Mucosa of descending colon (tissue), 3 donors: ENCODE data around the gene AGTPBP1. TPM values are rescaled to one million over a fixed set of nuclear protein-coding genes. Genes with fewer than 3 reads are reported as not detected.

Source experiments
- ATAC-seq: fragments of 200-7000 bp; cut with Tn5 transposase; one replicate; pipeline ENCODE4 v1.9.1; 2020; ENCODE audit warnings: mild to moderate bottlenecking, moderate library complexity
- DNase-seq, 3 donors: peaks; one replicate each; pipeline ENCODE4 v3.0.0-alpha.2; 2020
- H3K36me3 ChIP-seq: fragments of 200-600 bp; one replicate; pipeline ENCODE4 v1.8.0; 2021; ENCODE audit warnings: low read depth, mild to moderate bottlenecking
- H3K4me1 ChIP-seq: fragments of 200-600 bp; one replicate; pipeline ENCODE4 v1.8.0; 2021; ENCODE audit warnings: low read depth, mild to moderate bottlenecking
- H3K4me3 ChIP-seq: fragments of 200-600 bp; one replicate; pipeline ENCODE4 v1.8.0; 2021; ENCODE audit warnings: mild to moderate bottlenecking
- H3K9me3 ChIP-seq: fragments of 200-600 bp; one replicate; pipeline ENCODE4 v1.8.0; 2021; ENCODE audit warnings: mild to moderate bottlenecking
- intact Hi-C, 2 donors: fragments of 100-400 bp; cut with DNase I in 1 of 2; cut with micrococcal nuclease in 1 of 2; formaldehyde crosslinking; loops; one replicate each; pipeline versions ENCODE4 v1.11.0 to v1.11.1; 2022; cut with DNase I, micrococcal nuclease
- total RNA-seq, 3 donors: library from RNA; stranded (reverse); fragmentation: NEBNext Ultra II Directional in 2 of 3; extraction: Animal tissue kit (Norgen Biotek cat#: 25700) in 2 of 3; gene quantifications; one replicate each; pipeline versions ENCODE4 v1.2.1 to v1.2.4, GENCODE V29; 2021 to 2023
- TF ChIP-seq, protein P1 (sequence below): fragments of 200-600 bp; IDR thresholded peaks from one replicate; pipeline ENCODE4 v1.8.0; 2022; ENCODE audit warnings: antibody characterized with exemption, mild to moderate bottlenecking
- donor health status: DM: no; HTN: no; CAD: no; lungs with moderate emphysema.
- donor health status: DM: no; HTN: no; CAD: no.
- donor health status: DM: no; HTN: yes; CAD: no.

The AGTPBP1 gene
- total RNA-seq, 3 donors from 2014 or later, result 11.7 to 17.9 (median 15.9) TPM

DNA sequence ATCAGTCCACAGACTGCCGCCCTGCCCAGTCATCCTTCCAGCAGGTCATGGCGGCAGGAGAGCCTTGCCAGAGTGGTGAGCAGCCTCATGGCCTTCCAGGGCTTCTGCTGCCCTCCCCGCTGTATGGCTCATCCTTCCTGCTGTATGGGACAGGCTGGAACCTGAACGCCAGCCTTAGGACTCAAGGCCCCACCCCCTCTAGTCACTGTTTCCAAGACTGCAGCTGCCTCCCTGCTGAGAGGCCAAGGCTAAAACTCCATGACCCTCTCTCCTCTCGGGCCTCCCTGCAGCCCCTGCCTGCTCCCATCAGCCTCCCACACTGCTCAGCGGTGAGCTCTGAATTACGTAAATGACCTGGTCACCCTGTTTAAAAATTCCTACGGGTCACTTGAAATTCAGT is 227.5 kb downstream of the AGTPBP1 start:
- intact Hi-C loops, result no loop called here
- Histone ChIP-seq H3K9me3 (no peaks in the 10 kb centered on the region), H3K4me3 (no peak overlapping the region), H3K36me3 (no peaks in the 10 kb centered on the region), H3K4me1 (no peaks in the 10 kb centered on the region)
- TF ChIP-seq, protein P1, sequence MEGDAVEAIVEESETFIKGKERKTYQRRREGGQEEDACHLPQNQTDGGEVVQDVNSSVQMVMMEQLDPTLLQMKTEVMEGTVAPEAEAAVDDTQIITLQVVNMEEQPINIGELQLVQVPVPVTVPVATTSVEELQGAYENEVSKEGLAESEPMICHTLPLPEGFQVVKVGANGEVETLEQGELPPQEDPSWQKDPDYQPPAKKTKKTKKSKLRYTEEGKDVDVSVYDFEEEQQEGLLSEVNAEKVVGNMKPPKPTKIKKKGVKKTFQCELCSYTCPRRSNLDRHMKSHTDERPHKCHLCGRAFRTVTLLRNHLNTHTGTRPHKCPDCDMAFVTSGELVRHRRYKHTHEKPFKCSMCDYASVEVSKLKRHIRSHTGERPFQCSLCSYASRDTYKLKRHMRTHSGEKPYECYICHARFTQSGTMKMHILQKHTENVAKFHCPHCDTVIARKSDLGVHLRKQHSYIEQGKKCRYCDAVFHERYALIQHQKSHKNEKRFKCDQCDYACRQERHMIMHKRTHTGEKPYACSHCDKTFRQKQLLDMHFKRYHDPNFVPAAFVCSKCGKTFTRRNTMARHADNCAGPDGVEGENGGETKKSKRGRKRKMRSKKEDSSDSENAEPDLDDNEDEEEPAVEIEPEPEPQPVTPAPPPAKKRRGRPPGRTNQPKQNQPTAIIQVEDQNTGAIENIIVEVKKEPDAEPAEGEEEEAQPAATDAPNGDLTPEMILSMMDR, result no peak
- ATAC-seq (no peak), DNase-seq (no peak)

DNA sequence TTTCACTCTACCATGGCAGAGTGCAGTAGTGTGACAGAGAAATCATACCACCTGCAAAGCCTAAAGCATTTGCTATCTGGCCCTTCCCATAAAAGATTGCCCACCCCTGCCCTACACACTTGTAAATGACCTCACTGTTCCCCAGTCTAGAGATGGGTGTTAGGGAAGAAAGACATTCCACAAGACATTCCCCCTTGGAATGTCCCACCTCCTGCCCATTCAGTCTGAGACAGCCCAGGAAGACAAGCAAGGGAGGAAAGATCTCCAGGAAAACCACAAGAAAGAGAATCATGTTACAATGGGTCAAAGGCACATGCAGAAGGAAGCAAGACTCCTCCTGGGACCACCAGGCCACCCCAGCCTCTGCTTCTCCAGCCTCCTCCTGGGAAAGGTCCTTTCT is 230.0 kb downstream of the AGTPBP1 start:
- no peak for ATAC-seq

DNA sequence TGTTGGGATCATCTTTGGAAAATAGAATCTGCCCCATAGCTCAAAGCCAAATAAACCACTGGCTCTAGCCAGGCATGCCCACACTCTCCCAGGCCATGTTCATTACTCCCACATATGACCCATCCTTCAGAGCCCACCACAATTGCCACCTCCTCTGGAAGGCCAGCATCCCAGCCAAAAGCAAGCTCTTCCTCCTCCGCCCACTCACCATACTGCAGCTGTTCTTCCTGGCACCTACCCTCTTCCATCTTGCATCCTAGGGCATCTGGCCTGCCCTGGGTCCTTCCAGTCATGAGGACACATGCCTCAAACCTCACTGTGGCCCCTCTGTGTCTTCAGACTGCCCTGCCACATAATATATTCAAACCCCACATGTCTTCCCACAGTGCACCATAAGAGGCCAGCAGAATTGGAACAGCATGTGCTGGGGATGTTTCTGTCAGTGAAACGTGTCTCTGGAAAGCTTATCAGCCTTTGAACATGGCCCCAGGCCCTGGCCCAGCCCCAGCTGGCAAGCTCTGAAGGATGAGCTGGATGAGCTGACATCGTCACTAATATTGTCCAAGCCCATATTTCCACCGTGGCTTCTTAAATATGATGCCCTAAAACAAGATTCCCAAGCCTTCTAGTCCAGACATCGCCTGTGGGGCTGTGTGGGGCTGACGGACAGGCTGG is 230.8 kb downstream of the AGTPBP1 start:
- TF ChIP-seq, protein P1, result no peak
- H3K4me1 ChIP-seq, result no peaks in the 10 kb centered on the region
- H3K9me3 ChIP-seq, result no peaks in the 10 kb centered on the region
- ATAC-seq (no peak), DNase-seq (no peak)
- intact Hi-C loops, result no loop called here
- no peak overlapping the region for H3K4me3 ChIP-seq
- no peaks in the 10 kb centered on the region for H3K36me3 ChIP-seq

More for the DNA sequence above, 230.0 kb downstream of the AGTPBP1 start:
- no peaks in the 10 kb centered on the region for H3K9me3 ChIP-seq
- no peaks in the 10 kb centered on the region for H3K36me3 ChIP-seq
- intact Hi-C loops, result no loop called here
- H3K4me3 ChIP-seq, result no peak overlapping the region
- no peak for DNase-seq
- TF ChIP-seq, protein P1, result no peak
- H3K4me1 ChIP-seq, result no peaks in the 10 kb centered on the region

DNA sequence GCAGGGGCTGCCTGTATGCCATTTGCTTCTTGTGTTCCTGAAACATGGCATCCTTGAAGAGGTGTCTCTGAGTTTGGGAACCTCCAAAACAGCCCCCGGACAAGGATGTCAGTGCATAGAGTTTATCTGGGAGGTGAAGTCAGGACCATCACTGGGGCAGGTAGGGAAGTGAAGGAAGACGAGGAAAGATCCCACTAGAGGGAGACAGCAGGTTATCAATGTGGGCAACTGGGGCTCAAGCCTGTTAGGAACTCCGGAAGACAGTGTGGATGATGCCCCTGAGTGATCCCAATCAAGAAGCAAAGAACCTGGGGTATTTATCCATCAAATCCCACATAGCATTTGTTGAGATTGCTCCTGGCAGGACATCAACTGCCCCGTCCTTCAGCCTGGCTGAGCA is 233.1 kb downstream of the AGTPBP1 start:
- no peak for ATAC-seq
- Histone ChIP-seq H3K4me3 (no peak overlapping the region), H3K36me3 (no peaks in the 10 kb centered on the region), H3K4me1 (no peaks in the 10 kb centered on the region), H3K9me3 (no peaks in the 10 kb centered on the region)
- no peak for DNase-seq
- TF ChIP-seq, protein P1, result no peak
- intact Hi-C loops, result no loop called here

DNA sequence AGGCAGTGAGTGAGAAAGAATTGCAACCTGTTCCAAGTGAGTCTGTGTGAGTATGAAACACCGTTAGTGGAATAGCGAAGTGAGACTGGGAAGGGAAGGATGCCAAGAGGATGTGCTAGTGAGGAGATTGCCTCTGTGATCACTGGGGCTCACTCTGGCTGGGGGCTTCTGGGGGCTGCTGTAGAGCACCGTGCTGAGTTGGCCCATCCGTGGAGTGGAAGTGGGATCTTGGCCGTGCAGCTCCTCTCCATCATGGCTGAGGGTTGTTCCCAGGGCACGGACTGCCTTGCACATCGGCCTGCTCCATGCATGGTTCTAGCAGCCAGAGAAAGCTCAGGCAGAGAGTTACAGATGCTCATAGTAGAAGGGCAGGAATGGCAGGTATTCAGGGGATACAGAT is 236.1 kb downstream of the AGTPBP1 start:
- intact Hi-C loops, result no loop called here
- ATAC-seq, result no peak
- DNase-seq, result no peak
- no peaks in the 10 kb centered on the region for H3K36me3 ChIP-seq
- TF ChIP-seq, protein P1, result no peak
- no peaks in the 10 kb centered on the region for H3K4me1 ChIP-seq
- H3K9me3 ChIP-seq, result no peaks in the 10 kb centered on the region
- H3K4me3 ChIP-seq, result no peak overlapping the region
